Naive B cell (primary cell): ENCODE data around the gene MAP3K8. TPM values are rescaled to one million over a fixed set of nuclear protein-coding genes. Genes with fewer than 3 reads are reported as not detected.
A peak's percentile ranks its signal among the peaks of the same experiment; 100 is the strongest.

Experiments
- ATAC-seq, 2 donors: fragments of 150-1000 bp; cut with Tn5 transposase; 2 replicates each; pipeline ENCODE4 v1.10.0; 2021; ENCODE audit warnings: low read depth in 2 of 2, mild to moderate bottlenecking in 2 of 2, moderate library complexity in 2 of 2
- DNase-seq: peaks from one replicate; pipeline ENCODE4 v3.0.0; 2022
- H3K27ac Mint-ChIP-seq, 6 donors: one replicate each; pipeline ENCODE4 v1.8.0; 2020 to 2022; ENCODE audit warnings: mild to moderate bottlenecking in 6 of 6, mixed read lengths in 6 of 6, moderate library complexity in 5 of 6, inconsistent platforms in 2 of 6
- H3K27me3 Mint-ChIP-seq, 3 donors: one replicate each; pipeline ENCODE4 v1.8.0; 2021 to 2022; ENCODE audit warnings: mixed read lengths in 3 of 3, mild to moderate bottlenecking in 1 of 3
- H3K36me3 Mint-ChIP-seq, 2 donors: one replicate each; pipeline ENCODE4 v1.8.0; 2020 to 2022; ENCODE audit warnings: mixed read lengths in 2 of 2, inconsistent platforms in 1 of 2, mild to moderate bottlenecking in 1 of 2
- H3K4me1 Mint-ChIP-seq, 3 donors: one replicate each; pipeline ENCODE4 v1.8.0; 2020 to 2022; ENCODE audit warnings: mixed read lengths in 3 of 3, inconsistent platforms in 1 of 3, mild to moderate bottlenecking in 1 of 3, moderate library complexity in 1 of 3
- H3K4me3 Mint-ChIP-seq, 8 donors: one replicate each; pipeline ENCODE4 v1.8.0; 2020 to 2022; ENCODE audit warnings: mild to moderate bottlenecking in 8 of 8, mixed read lengths in 8 of 8, moderate library complexity in 8 of 8, inconsistent platforms in 2 of 8
- H3K9me3 Mint-ChIP-seq, 7 donors: one replicate each; pipeline ENCODE4 v1.8.0; 2020 to 2022; ENCODE audit warnings: mixed read lengths in 7 of 7, mild to moderate bottlenecking in 5 of 7, inconsistent platforms in 2 of 7, moderate library complexity in 1 of 7
- polyA plus RNA-seq, 6 donors: library from polyadenylated mRNA; unstranded; fragments of 300-500 nt; fragmentation: Illumina TruSeq; gene quantifications; one replicate each; pipeline ENCODE4 v1.2.3, GENCODE V29; 2021; ENCODE audit warnings: low read depth in 6 of 6

The MAP3K8 gene
- polyA plus RNA-seq, 6 donors from 2014 or later = 75.2 to 122 (median 90.8) TPM

- Mint-ChIP-seq H3K27me3 (no peaks in the 10 kb centered on the region), H3K4me3 (peak overlapping the region; percentile 46 to 85 (median 61)), H3K27ac (peak overlapping the region; percentile 77 to 98 (median 92)), H3K36me3 (no peaks in the 10 kb centered on the region), H3K4me1 (peaks cover 39 to 80% (median 56%) of the 10 kb centered on the region in 3 donors), H3K9me3 (peaks cover 0 to 2% (median 0%) of the 10 kb centered on the region in 7 donors)
- ATAC-seq (peak; percentile 70 to 78), DNase-seq (peak; percentile 67)
These were observed 71.7 kb downstream of the MAP3K8 start for GRCh38 chr10:30505543-30506298.

- H3K36me3 Mint-ChIP-seq = no peaks in the 10 kb centered on the region
- peaks cover 16 to 54% (median 19%) of the 10 kb centered on the region in 3 donors for H3K4me1 Mint-ChIP-seq
- H3K27ac Mint-ChIP-seq = no peak overlapping the region
- no peak overlapping the region for H3K4me3 Mint-ChIP-seq
- H3K9me3 Mint-ChIP-seq = peaks cover 0 to 3% (median 0%) of the 10 kb centered on the region in 7 donors
- H3K27me3 Mint-ChIP-seq = no peaks in the 10 kb centered on the region
- no peak for DNase-seq
- ATAC-seq = no peak
These were observed 75.5 kb downstream of the MAP3K8 start for GRCh38 chr10:30509508-30509907.

- DNase-seq = no peak
These were observed 76.4 kb downstream of the MAP3K8 start for GRCh38 chr10:30510184-30510931.

GRCh38 chr10:30510932-30511700 lies 77.1 kb downstream of the MAP3K8 start:
- no peak for ATAC-seq
- peaks cover 0 to 1% (median 0%) of the 10 kb centered on the region in 7 donors for H3K9me3 Mint-ChIP-seq
- H3K36me3 Mint-ChIP-seq = no peaks in the 10 kb centered on the region
- no peak overlapping the region for H3K4me3 Mint-ChIP-seq
- H3K27me3 Mint-ChIP-seq = no peaks in the 10 kb centered on the region
- DNase-seq = no peak
- H3K4me1 Mint-ChIP-seq = peaks cover 21 to 48% (median 23%) of the 10 kb centered on the region in 3 donors
- H3K27ac Mint-ChIP-seq = no peak overlapping the region

More at GRCh38 chr10:30510184-30510931, 76.4 kb downstream of the MAP3K8 start:
- Mint-ChIP-seq H3K9me3 (peaks cover 0 to 3% (median 0%) of the 10 kb centered on the region in 7 donors), H3K36me3 (no peaks in the 10 kb centered on the region), H3K4me3 (no peak overlapping the region), H3K27me3 (no peaks in the 10 kb centered on the region), H3K4me1 (peaks cover 22 to 54% (median 23%) of the 10 kb centered on the region in 3 donors), H3K27ac (peak overlapping the region in 3 of 6 donors; percentile 10 to 85 (median 44))
- ATAC-seq = peak; percentile 24 to 55

Other genes starting within 250 kb of the MAP3K8 start
- 10 to 100 TPM in 2 of 6 donors, 1 to 10 TPM in 4; 8.3 to 11.9 (median 9.3) TPM for gene MTPAP, start 84.9 kb upstream of the MAP3K8 start, polyA plus RNA-seq
- not detected for gene LYZL2, start 195.6 kb downstream of the MAP3K8 start, polyA plus RNA-seq